H1 (cell line): ENCODE results near the gene UGT1A7. TPM values are rescaled to one million over a fixed set of nuclear protein-coding genes. Genes with fewer than 3 reads are reported as not detected.

Experiments used
- ASH2L ChIP-seq: fragments of 200-600, 300-600 bp; sonication (generic); IDR thresholded peaks from one replicate; pipeline ENCODE4 v1.7.1; 2017; ENCODE audit warnings: low read length
- CHD7 ChIP-seq: fragments of 300-600 bp; sonication (generic); IDR thresholded peaks from 2 replicates; pipeline ENCODE4 v1.7.1; 2012; ENCODE audit warnings: low read length, moderate library complexity, mild to moderate bottlenecking, inconsistent platforms; ENCODE audit not compliant: insufficient replicate concordance
- FOSL1 ChIP-seq: IDR thresholded peaks from 2 replicates; pipeline ENCODE4 v1.6.1; 2011; ENCODE audit warnings: mild to moderate bottlenecking, low read depth, low read length, moderate library complexity; ENCODE audit not compliant: insufficient read depth
- GABPA ChIP-seq: IDR thresholded peaks from 2 replicates; pipeline ENCODE4 v1.6.1; 2011; ENCODE audit warnings: mild to moderate bottlenecking, low read length, moderate library complexity, borderline replicate concordance; ENCODE audit not compliant: insufficient read depth
- NRF1 ChIP-seq: IDR thresholded peaks from 2 replicates; pipeline ENCODE4 v1.6.1; 2011; ENCODE audit warnings: mild to moderate bottlenecking, low read depth, low read length, improper control_type of control experiment
- RAD21 ChIP-seq, 2 experiments: IDR thresholded peaks in 1 of 2; conservative IDR thresholded peaks in 1 of 2; 2 replicates each; pipeline ENCODE4 v1.6.1; 2011; ENCODE audit warnings: low read depth in 2 of 2, low read length in 2 of 2, improper control_type of control experiment in 1 of 2, inconsistent platforms in 1 of 2, mild to moderate bottlenecking in 1 of 2, moderate library complexity in 1 of 2
- polyA plus RNA-seq, 7 experiments: library from polyadenylated mRNA; depleted of rRNA in 3 of 7; stranded (reverse) in 5 of 7; unstranded in 2 of 7; fragments of >200 nt in 5 of 7; fragments of 200-250 nt in 2 of 7; gene quantifications; 1 replicate in 5 of 7; 2 replicates in 1 of 7; 4 replicates in 1 of 7; pipeline versions ENCODE4 v1.2.1 to v1.2.3, GENCODE V29; 2011 to 2013; ENCODE audit warnings: missing spikeins in 2 of 7, mixed read lengths in 2 of 7
- total RNA-seq: library from RNA; stranded (reverse); fragmentation: NEBNext Ultra II Directional; extraction: Animal tissue kit (Norgen Biotek cat#: 25700); gene quantifications from 2 replicates; pipeline ENCODE4 v1.2.1, GENCODE V29; 2021

The UGT1A7 gene
- total and polyA plus RNA-seq, 2 of the 8 experiments (the other 6 are each of a cell fraction or from before 2014, with no cell fraction given), result not detected

GRCh38 chr2:233691443-233692433 lies 10.0 kb downstream of the UGT1A7 start (continued):
- TF ChIP-seq NRF1, result no peak
- no peak for TF ChIP-seq ASH2L
- TF ChIP-seq FOSL1, result no peak
- no peak for TF ChIP-seq GABPA
- no peak for TF ChIP-seq RAD21 (IDR thresholded peaks at IDR 0.05 in 1 of 2, conservative IDR thresholded peaks at IDR 0.05 in 1 of 2; ENCODE audit: low read depth in 2 of 2, low read length in 2 of 2)
- no peak for TF ChIP-seq CHD7
